SK-N-SH treated with all-trans-retinoic acid at 6 μM for 48 hours (cell line): Measurements from ENCODE around the gene SH3BP5.

ENCODE experiments used
- ATAC-seq: fragments of 200-7000 bp; cut with Tn5 transposase; 3 replicates; pipeline ENCODE4 v1.9.1; 2020; ENCODE audit warnings: mild to moderate bottlenecking, moderate library complexity
- BACH2 ChIP-seq: fragments of 250-450 bp; sonication (Bioruptor Pico); IDR thresholded peaks from 2 replicates; pipeline ENCODE4 v1.9.0; 2021; ENCODE audit warnings: mild to moderate bottlenecking, borderline replicate concordance
- ESRRG ChIP-seq: fragments of 250-450 bp; sonication (Bioruptor Pico); IDR thresholded peaks from 2 replicates; pipeline ENCODE4 v1.6.1; 2021; ENCODE audit warnings: mild to moderate bottlenecking
- GLIS3 ChIP-seq: fragments of 250-450 bp; sonication (Bioruptor Pico); IDR thresholded peaks from 2 replicates; pipeline ENCODE4 v1.5.0; 2020; ENCODE audit warnings: mild to moderate bottlenecking, moderate library complexity
- ISL1 ChIP-seq: fragments of 250-450 bp; sonication (Bioruptor Pico); IDR thresholded peaks from 2 replicates; pipeline ENCODE4 v2.1.2; 2022; ENCODE audit warnings: mild to moderate bottlenecking, moderate library complexity
- OSR1 ChIP-seq: fragments of 250-450 bp; sonication (Bioruptor Pico); IDR thresholded peaks from 2 replicates; pipeline ENCODE4 v1.8.0; 2022; ENCODE audit warnings: moderate library complexity, mild to moderate bottlenecking, inconsistent platforms
- PATZ1 ChIP-seq: fragments of 250-450 bp; sonication (Bioruptor Pico); IDR thresholded peaks from 2 replicates; pipeline ENCODE4 v1.8.0; 2020; ENCODE audit warnings: mild to moderate bottlenecking, moderate library complexity, borderline replicate concordance
- PPARA ChIP-seq: fragments of 250-450 bp; sonication (Bioruptor Pico); IDR thresholded peaks from 2 replicates; pipeline ENCODE4 v1.5.0; 2020; ENCODE audit warnings: mild to moderate bottlenecking, borderline replicate concordance
- RARB ChIP-seq: fragments of 250-450 bp; sonication (Bioruptor Pico); IDR thresholded peaks from 2 replicates; pipeline ENCODE4 v1.8.0; 2021; ENCODE audit warnings: mild to moderate bottlenecking, moderate library complexity
- SNAI2 ChIP-seq: fragments of 250-450 bp; sonication (Bioruptor Pico); IDR thresholded peaks from 2 replicates; pipeline ENCODE4 v1.5.0; 2020; ENCODE audit warnings: mild to moderate bottlenecking, moderate library complexity
- TOX ChIP-seq: fragments of 250-450 bp; sonication (Bioruptor Pico); IDR thresholded peaks from 2 replicates; pipeline ENCODE4 v1.8.0; 2021; ENCODE audit warnings: mild to moderate bottlenecking, moderate library complexity, borderline replicate concordance
- TSHZ2 ChIP-seq: fragments of 250-450 bp; sonication (Bioruptor Pico); IDR thresholded peaks from 2 replicates; pipeline ENCODE4 v1.5.0; 2020; ENCODE audit warnings: mild to moderate bottlenecking, moderate library complexity
- ZC3H10 ChIP-seq: fragments of 250-450 bp; sonication (Bioruptor Pico); IDR thresholded peaks from 2 replicates; pipeline ENCODE4 v1.5.1; 2021; ENCODE audit warnings: mild to moderate bottlenecking, moderate library complexity
- ZFP3 ChIP-seq: fragments of 250-450 bp; sonication (Bioruptor Pico); IDR thresholded peaks from 2 replicates; pipeline ENCODE4 v1.5.0; 2020; ENCODE audit warnings: mild to moderate bottlenecking, moderate library complexity
- ZFP30 ChIP-seq: fragments of 450-650 bp; formaldehyde crosslinking; IDR thresholded peaks from 2 replicates; pipeline ENCODE4 v1.5.0; 2022; ENCODE audit warnings: mild to moderate bottlenecking, moderate library complexity
- ZNF565 ChIP-seq: fragments of 450-650 bp; formaldehyde crosslinking; conservative IDR thresholded peaks from 2 replicates; pipeline ENCODE4 v1.5.0; 2020; ENCODE audit warnings: low read depth, mild to moderate bottlenecking, moderate library complexity
- ZNF8 ChIP-seq: fragments of 450-650 bp; formaldehyde crosslinking; IDR thresholded peaks from 2 replicates; pipeline ENCODE4 v1.5.0; 2020; ENCODE audit warnings: mild to moderate bottlenecking, moderate library complexity
- TF ChIP-seq, protein P1 (sequence below): fragments of 250-450 bp; sonication (Bioruptor Pico); IDR thresholded peaks from 2 replicates; pipeline ENCODE4 v1.5.1; 2021; ENCODE audit warnings: mild to moderate bottlenecking, moderate library complexity
- TF ChIP-seq, protein P2 (sequence below): fragments of 250-450 bp; sonication (Bioruptor Pico); IDR thresholded peaks from 2 replicates; pipeline ENCODE4 v1.8.0; 2021; ENCODE audit warnings: low read depth, mild to moderate bottlenecking, moderate library complexity, borderline replicate concordance

The SH3BP5 gene

DNA sequence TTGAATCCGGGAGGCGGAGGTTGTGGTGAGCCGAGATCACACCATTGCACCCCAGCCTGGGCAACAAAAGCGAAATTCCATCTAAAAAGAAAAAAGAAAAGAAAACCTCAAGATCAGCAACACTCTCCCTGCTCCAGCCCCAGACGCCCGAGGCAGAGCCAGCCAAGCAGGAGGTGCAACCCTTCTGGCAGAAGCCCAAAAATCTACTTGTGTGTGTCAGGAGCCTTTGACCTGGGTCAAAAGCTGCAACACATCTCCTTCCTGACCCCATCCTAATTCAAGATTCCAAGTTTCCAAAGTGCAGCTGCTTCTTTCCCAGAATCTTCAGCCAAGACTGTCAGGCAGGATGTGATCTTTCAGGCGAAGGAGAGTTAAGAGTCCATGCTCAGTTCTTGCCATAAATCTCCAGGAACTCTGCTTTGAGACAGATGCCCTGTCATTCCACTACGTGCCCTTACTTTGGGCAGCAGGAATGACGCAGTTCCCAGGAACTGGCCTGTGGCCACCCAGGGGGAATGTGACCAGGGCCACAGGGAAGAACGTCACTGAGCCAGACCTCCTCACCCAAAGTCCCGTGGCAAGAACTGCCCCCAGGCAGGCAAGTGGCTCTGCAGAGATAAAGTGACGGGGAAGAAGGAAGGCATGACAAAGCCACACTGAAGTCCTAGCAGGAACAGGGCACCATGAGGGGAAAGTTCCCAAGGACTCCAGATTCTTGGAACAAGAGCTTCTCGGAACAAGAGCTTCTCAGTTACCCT, 39.4 kb downstream of the SH3BP5 start:
- peak; percentile 49; the same call in 2 of the 3 replicates for ATAC-seq
- TF ChIP-seq ISL1 (CRISPR knock-in tag) (peak; percentile 35; the same call in 1 of the 2 replicates), ZNF8 (CRISPR knock-in tag) (no peak), TOX (CRISPR knock-in tag) (no peak), ESRRG (CRISPR knock-in tag) (0 out of 2 replicates have a peak, but pooled peaks have one; percentile 32), PPARA (CRISPR knock-in tag) (no peak), BACH2 (CRISPR knock-in tag) (no peak), TSHZ2 (CRISPR knock-in tag) (no peak), PATZ1 (CRISPR knock-in tag) (no peak), ZFP3 (CRISPR knock-in tag) (peak; percentile 74; the same call in 1 of the 2 replicates), RARB (CRISPR knock-in tag) (no peak)
- TF ChIP-seq, protein P1, sequence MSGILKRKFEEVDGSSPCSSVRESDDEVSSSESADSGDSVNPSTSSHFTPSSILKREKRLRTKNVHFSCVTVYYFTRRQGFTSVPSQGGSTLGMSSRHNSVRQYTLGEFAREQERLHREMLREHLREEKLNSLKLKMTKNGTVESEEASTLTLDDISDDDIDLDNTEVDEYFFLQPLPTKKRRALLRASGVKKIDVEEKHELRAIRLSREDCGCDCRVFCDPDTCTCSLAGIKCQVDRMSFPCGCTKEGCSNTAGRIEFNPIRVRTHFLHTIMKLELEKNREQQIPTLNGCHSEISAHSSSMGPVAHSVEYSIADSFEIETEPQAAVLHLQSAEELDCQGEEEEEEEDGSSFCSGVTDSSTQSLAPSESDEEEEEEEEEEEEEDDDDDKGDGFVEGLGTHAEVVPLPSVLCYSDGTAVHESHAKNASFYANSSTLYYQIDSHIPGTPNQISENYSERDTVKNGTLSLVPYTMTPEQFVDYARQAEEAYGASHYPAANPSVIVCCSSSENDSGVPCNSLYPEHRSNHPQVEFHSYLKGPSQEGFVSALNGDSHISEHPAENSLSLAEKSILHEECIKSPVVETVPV (CRISPR knock-in tag) = no peak

DNA sequence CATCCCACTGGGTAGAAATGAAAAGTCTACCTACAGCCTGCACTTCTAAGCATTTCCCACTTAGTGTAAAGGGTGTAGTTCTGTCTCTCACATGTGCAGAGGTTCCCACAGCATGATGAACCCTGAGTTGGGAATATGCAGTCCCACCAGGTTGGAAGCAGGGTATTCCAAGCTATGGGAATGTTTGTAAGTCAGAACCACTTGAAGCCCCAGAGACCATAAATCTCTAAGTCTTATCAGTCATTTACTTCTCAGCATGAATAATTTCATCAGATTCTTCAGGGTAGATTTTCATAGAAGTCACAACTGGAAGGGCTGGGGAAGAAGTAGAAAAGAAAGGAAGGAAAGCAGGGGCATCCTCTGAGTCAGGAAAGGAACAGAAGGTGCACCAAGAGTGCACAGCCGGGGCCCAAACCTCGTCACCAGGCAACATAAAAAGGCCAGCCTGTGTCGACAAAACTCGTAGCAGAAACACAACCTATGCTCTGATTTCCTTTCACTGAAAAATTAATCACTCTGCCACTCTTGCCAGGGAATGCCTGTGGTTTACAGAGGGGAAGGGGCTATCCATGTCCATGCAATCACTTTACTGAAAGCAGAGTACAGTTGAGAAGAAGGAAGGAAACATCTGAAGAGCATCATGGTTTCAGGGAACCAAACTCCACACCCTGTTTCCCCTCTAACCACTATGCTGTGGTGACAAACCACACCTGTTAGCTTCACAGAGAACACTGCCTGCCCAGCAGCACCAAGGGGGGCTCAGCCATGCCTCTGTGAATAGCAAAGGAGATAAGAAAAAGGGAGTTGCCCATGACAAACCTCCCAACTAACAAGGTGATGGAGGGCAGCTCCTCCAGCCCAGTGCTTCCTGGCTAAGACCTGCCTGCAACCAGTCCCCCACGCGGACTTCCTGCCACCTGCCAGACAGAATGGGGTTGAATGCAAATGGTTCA, 40.5 kb downstream of the SH3BP5 start:
- no peak; the same call in 2 of the 3 replicates for ATAC-seq
- TF ChIP-seq ZFP30 (CRISPR knock-in tag) = no peak
- TF ChIP-seq ZC3H10 (CRISPR knock-in tag) = no peak
- TF ChIP-seq ZNF8 (CRISPR knock-in tag) = no peak
- TF ChIP-seq ZFP3 (CRISPR knock-in tag) = no peak
- TF ChIP-seq OSR1 (CRISPR knock-in tag) = no peak
- no peak for TF ChIP-seq ISL1 (CRISPR knock-in tag)
- TF ChIP-seq ESRRG (CRISPR knock-in tag) = no peak
- no peak for TF ChIP-seq PATZ1 (CRISPR knock-in tag)
- no peak for TF ChIP-seq TOX (CRISPR knock-in tag)
- no peak for TF ChIP-seq PPARA (CRISPR knock-in tag)
- TF ChIP-seq ZNF565 (CRISPR knock-in tag) = no peak

DNA sequence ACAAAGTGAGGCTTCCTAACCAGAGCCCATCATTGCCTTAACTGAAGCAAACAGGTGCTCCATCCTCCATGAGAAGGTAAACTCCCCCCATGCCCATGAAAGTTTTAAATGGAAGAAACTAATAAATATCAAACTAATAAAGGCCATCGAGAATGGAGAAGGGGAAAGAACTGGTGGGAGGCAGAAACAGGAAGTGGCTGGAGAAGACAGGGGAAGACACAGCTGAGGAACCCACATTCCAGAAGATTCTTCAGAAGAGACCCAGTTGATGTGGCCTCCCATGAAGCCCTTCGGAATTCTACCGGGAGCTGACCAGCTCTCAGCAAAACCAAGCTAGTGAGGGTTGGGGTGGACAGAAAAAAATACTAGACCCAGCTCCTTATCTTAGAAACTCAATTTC, 41.6 kb downstream of the SH3BP5 start:
- TF ChIP-seq GLIS3 (CRISPR knock-in tag) (no peak), ZNF565 (CRISPR knock-in tag) (no peak), ESRRG (CRISPR knock-in tag) (no peak), ZFP3 (CRISPR knock-in tag) (no peak), RARB (CRISPR knock-in tag) (no peak), ZC3H10 (CRISPR knock-in tag) (no peak), ZNF8 (CRISPR knock-in tag) (no peak), ISL1 (CRISPR knock-in tag) (no peak), PPARA (CRISPR knock-in tag) (no peak), SNAI2 (CRISPR knock-in tag) (no peak), OSR1 (CRISPR knock-in tag) (no peak)
- TF ChIP-seq, protein P1 (CRISPR knock-in tag) = no peak
- TF ChIP-seq, protein P2, sequence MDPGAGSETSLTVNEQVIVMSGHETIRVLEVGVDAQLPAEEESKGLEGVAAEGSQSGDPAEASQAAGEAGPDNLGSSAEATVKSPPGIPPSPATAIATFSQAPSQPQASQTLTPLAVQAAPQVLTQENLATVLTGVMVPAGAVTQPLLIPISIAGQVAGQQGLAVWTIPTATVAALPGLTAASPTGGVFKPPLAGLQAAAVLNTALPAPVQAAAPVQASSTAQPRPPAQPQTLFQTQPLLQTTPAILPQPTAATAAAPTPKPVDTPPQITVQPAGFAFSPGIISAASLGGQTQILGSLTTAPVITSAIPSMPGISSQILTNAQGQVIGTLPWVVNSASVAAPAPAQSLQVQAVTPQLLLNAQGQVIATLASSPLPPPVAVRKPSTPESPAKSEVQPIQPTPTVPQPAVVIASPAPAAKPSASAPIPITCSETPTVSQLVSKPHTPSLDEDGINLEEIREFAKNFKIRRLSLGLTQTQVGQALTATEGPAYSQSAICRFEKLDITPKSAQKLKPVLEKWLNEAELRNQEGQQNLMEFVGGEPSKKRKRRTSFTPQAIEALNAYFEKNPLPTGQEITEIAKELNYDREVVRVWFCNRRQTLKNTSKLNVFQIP (CRISPR knock-in tag) = no peak
- no peak for ATAC-seq
